Neuronal stem cell (in vitro differentiated cells): ENCODE data around the gene C11orf98.

Experiments used
- DNase-seq: peaks from one replicate; pipeline ENCODE4 v3.0.0-alpha.2; 2013; ENCODE audit warnings: low spot score
- H2AFZ ChIP-seq: one replicate; pipeline ENCODE4 v1.6.1; 2013; ENCODE audit warnings: mild to moderate bottlenecking, low read length, inconsistent platforms
- H2AK5ac ChIP-seq: 2 replicates; pipeline ENCODE4 v1.6.1; 2013; ENCODE audit warnings: low read depth, mild to moderate bottlenecking, inconsistent platforms, low read length, moderate library complexity, mixed read lengths
- H2BK120ac ChIP-seq: 2 replicates; pipeline ENCODE4 v1.6.1; 2013; ENCODE audit warnings: low read depth, mild to moderate bottlenecking, inconsistent platforms, low read length, moderate library complexity, mixed read lengths
- H2BK12ac ChIP-seq: one replicate; pipeline ENCODE4 v1.6.1; 2013; ENCODE audit warnings: low read length, inconsistent platforms
- H2BK15ac ChIP-seq: 2 replicates; pipeline ENCODE4 v1.6.1; 2013; ENCODE audit warnings: mild to moderate bottlenecking, low read length, inconsistent platforms, mixed read lengths
- H2BK5ac ChIP-seq: one replicate; pipeline ENCODE4 v1.6.1; 2013; ENCODE audit warnings: inconsistent platforms, mild to moderate bottlenecking, low read length, moderate library complexity
- H3K14ac ChIP-seq: one replicate; pipeline ENCODE4 v1.6.1; 2013; ENCODE audit warnings: low read length, inconsistent platforms
- H3K18ac ChIP-seq: 2 replicates; pipeline ENCODE4 v1.6.1; 2013; ENCODE audit warnings: low read length, inconsistent platforms
- H3K23ac ChIP-seq: 2 replicates; pipeline ENCODE4 v1.6.1; 2013; ENCODE audit warnings: low read depth, mild to moderate bottlenecking, mixed read lengths, low read length, inconsistent platforms; ENCODE audit not compliant: poor library complexity
- H3K27ac ChIP-seq: replicated peaks from 3 replicates; pipeline ENCODE4 v1.5.1; 2013; ENCODE audit warnings: low read length, inconsistent platforms
- H3K27me3 ChIP-seq, 3 experiments: 2 replicates each; pipeline ENCODE4 v1.6.1; 2013; ENCODE audit warnings: low read length in 3 of 3, mild to moderate bottlenecking in 2 of 3, inconsistent platforms in 1 of 3, low read depth in 1 of 3, mixed read lengths in 1 of 3, moderate library complexity in 1 of 3; ENCODE audit not compliant: control insufficient read depth in 3 of 3, insufficient read depth in 3 of 3
- H3K36me3 ChIP-seq, 2 donors: replicated peaks in 1 of 2; 2 replicates each; pipeline ENCODE4 v1.6.1; 2013; ENCODE audit warnings: low read length in 2 of 2; ENCODE audit not compliant: control insufficient read depth in 2 of 2, insufficient read depth in 2 of 2
- H3K4ac ChIP-seq: 2 replicates; pipeline ENCODE4 v1.6.1; 2013; ENCODE audit warnings: inconsistent platforms, mild to moderate bottlenecking, low read length, moderate library complexity
- H3K4me1 ChIP-seq, 2 donors: 1 replicate in 1 of 2; 2 replicates in 1 of 2; pipeline ENCODE4 v1.6.1; 2013; ENCODE audit warnings: low read length in 2 of 2, low read depth in 1 of 2; ENCODE audit not compliant: control insufficient read depth in 2 of 2, insufficient read depth in 1 of 2
- H3K4me2 ChIP-seq: one replicate; pipeline ENCODE4 v1.6.1; 2013; ENCODE audit warnings: mild to moderate bottlenecking, low read length, inconsistent platforms; ENCODE audit not compliant: insufficient read depth, poor library complexity, severe bottlenecking
- H3K4me3 ChIP-seq, 2 donors: 2 replicates each; pipeline ENCODE4 v1.5.1; 2013; ENCODE audit warnings: low read length in 2 of 2, mild to moderate bottlenecking in 2 of 2, inconsistent platforms in 1 of 2, moderate library complexity in 1 of 2
- H3K79me1 ChIP-seq: one replicate; pipeline ENCODE4 v1.6.1; 2013; ENCODE audit warnings: low read depth, mild to moderate bottlenecking, inconsistent platforms, low read length, moderate library complexity
- H3K9ac ChIP-seq: one replicate; pipeline ENCODE4 v1.6.1; 2013; ENCODE audit warnings: mild to moderate bottlenecking, low read depth, low read length, inconsistent platforms; ENCODE audit not compliant: poor library complexity
- H3K9me3 ChIP-seq, 2 donors: replicated peaks in 1 of 2; 2 replicates each; pipeline versions ENCODE3 to v1.6.1; 2013; ENCODE audit warnings: low read length in 2 of 2, mild to moderate bottlenecking in 2 of 2, inconsistent platforms in 1 of 2, low read depth in 1 of 2, mixed read lengths in 1 of 2, moderate library complexity in 1 of 2; ENCODE audit not compliant: control insufficient read depth in 2 of 2, insufficient read depth in 1 of 2
- H4K8ac ChIP-seq: one replicate; pipeline ENCODE4 v1.6.1; 2013; ENCODE audit warnings: low read depth, mild to moderate bottlenecking, inconsistent platforms, low read length, moderate library complexity
- H4K91ac ChIP-seq: one replicate; pipeline ENCODE4 v1.6.1; 2013; ENCODE audit warnings: low read length, low read depth, mild to moderate bottlenecking, inconsistent platforms; ENCODE audit not compliant: poor library complexity
- WGBS, 2 donors: extraction: QIAGEN DNeasy Blood & Tissue Kit; methylation state at CpG; one replicate each; pipeline ENCODE4 v1.1.7; 2013; ENCODE audit warnings: missing lambda C conversion rate in 2 of 2, mixed read lengths in 1 of 2; ENCODE audit not compliant: insufficient read length in 2 of 2, insufficient replicate concordance in 1 of 2; ENCODE audit errors: extremely low coverage in 2 of 2; 5-methylcytosine and 5-hydroxymethylcytosine counted together

C11orf98 gene

GRCh38 chr11:62646825-62647608 is 18.0 kb downstream of the C11orf98 start:
- Histone ChIP-seq H3K4me3 (no peak overlapping the region), H3K27me3 (no peaks in the 10 kb centered on the region)

GRCh38 chr11:62645946-62646824 is 18.8 kb downstream of the C11orf98 start, which contains the start of gene GANAB:
TSS of gene GANAB (minus strand) at chr11:62646613. CDS start at chr11:62646599, 14 bp downstream.
- no CpG with 5 or more reads among the region's 73 CpGs for WGBS, 2 donors
- H3K4me3 ChIP-seq: peak within 1 kb of the TSS; percentile 90 to 91
- peak within 1 kb of the TSS; percentile 78 for H3K9ac ChIP-seq
- peak within 1 kb of the TSS; percentile 98 for H3K23ac ChIP-seq
- no peak within 1 kb of the TSS for H2BK120ac ChIP-seq
- H3K9me3 ChIP-seq: no peaks in the 10 kb centered on the region
- peak; percentile 97 for DNase-seq
- H3K79me1 ChIP-seq: peaks cover 9% of the 10 kb centered on the region
- no peak within 1 kb of the TSS for H4K8ac ChIP-seq
- peak within 1 kb of the TSS; percentile 75 for H3K27ac ChIP-seq
- no peaks in the 10 kb centered on the region for H3K27me3 ChIP-seq
- H3K18ac ChIP-seq: peak within 1 kb of the TSS; percentile 93
- peaks cover 27 to 68% of the 10 kb centered on the region in 2 donors for H3K36me3 ChIP-seq
- peak within 1 kb of the TSS; percentile 90 for H3K4me2 ChIP-seq
- no peak within 1 kb of the TSS for H3K14ac ChIP-seq
- H2AFZ ChIP-seq: peak within 1 kb of the TSS; percentile 92
- no peak within 1 kb of the TSS for H4K91ac ChIP-seq
- peak within 1 kb of the TSS; percentile 97 for H2BK5ac ChIP-seq
- H2BK15ac ChIP-seq: no peak within 1 kb of the TSS
- H2AK5ac ChIP-seq: peak within 1 kb of the TSS; percentile 2
- no peak within 1 kb of the TSS for H2BK12ac ChIP-seq
- peak within 1 kb of the TSS; percentile 92 for H3K4ac ChIP-seq
- peaks cover 4% of the 10 kb centered on the region in 2 donors for H3K4me1 ChIP-seq

More at GRCh38 chr11:62646825-62647608, 18.0 kb downstream of the C11orf98 start:
- Histone ChIP-seq H3K18ac (no peak overlapping the region), H3K79me1 (peaks cover 9% of the 10 kb centered on the region), H4K8ac (no peak overlapping the region), H3K4me2 (no peak overlapping the region), H3K14ac (no peak overlapping the region), H2BK12ac (no peak overlapping the region), H3K4ac (no peak overlapping the region), H3K9me3 (no peaks in the 10 kb centered on the region), H2BK5ac (no peak overlapping the region), H3K36me3 (peaks cover 27 to 64% of the 10 kb centered on the region in 2 donors), H2BK120ac (no peak overlapping the region), H2AK5ac (no peak overlapping the region), H3K23ac (peak overlapping the region; percentile 87), H3K9ac (no peak overlapping the region), H2AFZ (no peak overlapping the region), H3K4me1 (peaks cover 4 to 5% of the 10 kb centered on the region in 2 donors), H2BK15ac (no peak overlapping the region), H3K27ac (no peak overlapping the region), H4K91ac (no peak overlapping the region)
- DNase-seq: no peak
- WGBS, 2 donors: no CpG with 5 or more reads among the region's 32 CpGs

GRCh38 chr11:62645671-62645945 is 19.4 kb downstream of the C11orf98 start:
- H3K79me1 ChIP-seq: peaks cover 11% of the 10 kb centered on the region
- H2BK5ac ChIP-seq: peak overlapping the region; percentile 97
- no peak overlapping the region for H3K23ac ChIP-seq
- no peak overlapping the region for H4K91ac ChIP-seq
- peak overlapping the region; percentile 78 for H3K9ac ChIP-seq
- no peak overlapping the region for H3K4ac ChIP-seq
- no peak overlapping the region for H2BK15ac ChIP-seq
- no peak overlapping the region for H3K14ac ChIP-seq
- H3K27me3 ChIP-seq: no peaks in the 10 kb centered on the region
- DNase-seq: no peak
- no CpG with 5 or more reads among the region's 11 CpGs for WGBS, 2 donors
- no peak overlapping the region for H2BK12ac ChIP-seq
- H3K18ac ChIP-seq: no peak overlapping the region
- H2BK120ac ChIP-seq: no peak overlapping the region
- peak overlapping the region; percentile 92 for H2AFZ ChIP-seq
- peak overlapping the region; percentile 90 for H3K4me2 ChIP-seq
- H4K8ac ChIP-seq: no peak overlapping the region
- H3K4me3 ChIP-seq: peak overlapping the region; percentile 90 to 91
- peaks cover 27 to 71% of the 10 kb centered on the region in 2 donors for H3K36me3 ChIP-seq
- H3K4me1 ChIP-seq: peaks cover 4% of the 10 kb centered on the region in 2 donors
- no peaks in the 10 kb centered on the region for H3K9me3 ChIP-seq
- no peak overlapping the region for H2AK5ac ChIP-seq
- H3K27ac ChIP-seq: peak overlapping the region; percentile 75

- Histone ChIP-seq H3K14ac (no peak overlapping the region), H2BK120ac (no peak overlapping the region), H2BK5ac (no peak overlapping the region), H3K27ac (no peak overlapping the region), H3K9me3 (no peaks in the 10 kb centered on the region), H3K4me1 (peaks cover 4% of the 10 kb centered on the region in 2 donors), H3K4me3 (no peak overlapping the region), H3K36me3 (peaks cover 26 to 71% of the 10 kb centered on the region in 2 donors), H2BK12ac (no peak overlapping the region), H3K18ac (no peak overlapping the region), H3K4ac (no peak overlapping the region), H3K9ac (no peak overlapping the region), H4K8ac (no peak overlapping the region), H2BK15ac (no peak overlapping the region), H3K79me1 (peaks cover 12% of the 10 kb centered on the region), H3K27me3 (no peaks in the 10 kb centered on the region), H3K4me2 (no peak overlapping the region), H2AK5ac (no peak overlapping the region), H4K91ac (no peak overlapping the region), H2AFZ (no peak overlapping the region), H3K23ac (no peak overlapping the region)
- no peak for DNase-seq
- no CpG with 5 or more reads among the region's 8 CpGs for WGBS, 2 donors
These were observed 20.8 kb downstream of the C11orf98 start for GRCh38 chr11:62644220-62644619.
